Muscle of leg (tissue), 16 donors: Measurements from ENCODE around the gene ACAD9. TPM values are rescaled to one million over a fixed set of nuclear protein-coding genes. Genes with fewer than 3 reads are reported as not detected.
"Not testable (repeated sequence)": the region's sequence is repeated elsewhere in the genome, so short reads cannot be mapped to it uniquely, and the experiment has no call there.

ENCODE experiments used
- DNase-seq: peaks from one replicate; pipeline ENCODE4 v3.0.0; 2013
- H3K27ac ChIP-seq: one replicate; pipeline ENCODE4 v1.5.1; 2013; ENCODE audit warnings: mild to moderate bottlenecking, low read length, control low read depth
- H3K27me3 ChIP-seq: one replicate; pipeline ENCODE4 v1.6.1; 2013; ENCODE audit warnings: low read length; ENCODE audit not compliant: control insufficient read depth, insufficient read depth
- H3K36me3 ChIP-seq: one replicate; pipeline ENCODE4 v1.6.1; 2013; ENCODE audit warnings: low read length; ENCODE audit not compliant: control insufficient read depth, insufficient read depth
- H3K4me1 ChIP-seq: one replicate; pipeline ENCODE4 v1.6.1; 2013; ENCODE audit warnings: low read length; ENCODE audit not compliant: control insufficient read depth, insufficient read depth
- H3K4me3 ChIP-seq: one replicate; pipeline ENCODE4 v1.5.1; 2013; ENCODE audit warnings: low read length, control low read depth
- H3K9me3 ChIP-seq: replicated peaks from 2 replicates; pipeline ENCODE4 v1.6.1; 2013; ENCODE audit warnings: low read depth, low read length; ENCODE audit not compliant: control insufficient read depth
- WGBS: methylation state at CpG from one replicate; pipeline ENCODE4 v1.1.5; 2013; ENCODE audit warnings: missing lambda C conversion rate; ENCODE audit not compliant: insufficient coverage; 5-methylcytosine and 5-hydroxymethylcytosine counted together
- long read RNA-seq, 11 donors: transcript quantifications; one replicate each; lab custom pipeline, GENCODE V29; 2026
- polyA plus RNA-seq, 8 donors: library from polyadenylated mRNA; unstranded; fragments of 120-200 nt; gene quantifications; one replicate each; pipeline versions ENCODE4 v1.2.1 to v1.2.3, GENCODE V29; 2013; ENCODE audit warnings: inconsistent platforms in 1 of 8, low replicate concordance in 1 of 8; ENCODE audit not compliant: insufficient read length in 8 of 8, insufficient read depth in 1 of 8
- total RNA-seq: library from RNA; stranded (reverse); fragments of 120-200 nt; gene quantifications from one replicate; pipeline ENCODE4 v1.2.4, GENCODE V29; 2013

The ACAD9 gene
- total RNA-seq: 25.6 TPM
- 10 to 100 TPM; 22.7 to 30.4 (median 25.7) TPM for polyA plus RNA-seq
- long read RNA-seq, donor 1, partial matches to known transcripts: 0 of 3 reads
- long read RNA-seq, donor 1, other reads (novel, unspliced or antisense): 0 of 3 reads
- long read RNA-seq, donor 2, partial matches to known transcripts: 0 of 2 reads
- long read RNA-seq, donor 2, other reads (novel, unspliced or antisense): 0 of 2 reads
- long read RNA-seq, donor 3, transcript ACAD9-201 (18 exons, 2,454 nt): major isoform, 6 of 6 reads
- long read RNA-seq, donor 3, partial matches to known transcripts: 0 of 6 reads
- long read RNA-seq, donor 3, other reads (novel, unspliced or antisense): 0 of 6 reads
- long read RNA-seq, donor 4, partial matches to known transcripts: 0 of 1 reads
- long read RNA-seq, donor 4, other reads (novel, unspliced or antisense): 0 of 1 reads
- long read RNA-seq, donor 5, transcript ACAD9-201 (18 exons, 2,454 nt): major isoform, 5 of 6 reads
- long read RNA-seq, donor 5, partial matches to known transcripts: 0 of 6 reads
- long read RNA-seq, donor 5, other reads (novel, unspliced or antisense): 0 of 6 reads
- long read RNA-seq, donor 6, partial matches to known transcripts: 0 of 3 reads
- long read RNA-seq, donor 6, other reads (novel, unspliced or antisense): 0 of 3 reads
- long read RNA-seq, donor 7, transcript ACAD9-201 (18 exons, 2,454 nt): major isoform, 5 of 12 reads
- long read RNA-seq, donor 7, partial matches to known transcripts: 6 of 12 reads
- long read RNA-seq, donor 7, other reads (novel, unspliced or antisense): 0 of 12 reads
- long read RNA-seq, donor 8, partial matches to known transcripts: 0 of 2 reads
- long read RNA-seq, donor 8, other reads (novel, unspliced or antisense): 0 of 2 reads
- long read RNA-seq, donor 9, partial matches to known transcripts: 0 of 1 reads
- long read RNA-seq, donor 9, other reads (novel, unspliced or antisense): 0 of 1 reads
- long read RNA-seq, donor 10, partial matches to known transcripts: 7 of 11 reads
- long read RNA-seq, donor 10, other reads (novel, unspliced or antisense): 0 of 11 reads
- long read RNA-seq, donor 11, partial matches to known transcripts: 0 of 2 reads
- long read RNA-seq, donor 11, other reads (novel, unspliced or antisense): 0 of 2 reads

DNA sequence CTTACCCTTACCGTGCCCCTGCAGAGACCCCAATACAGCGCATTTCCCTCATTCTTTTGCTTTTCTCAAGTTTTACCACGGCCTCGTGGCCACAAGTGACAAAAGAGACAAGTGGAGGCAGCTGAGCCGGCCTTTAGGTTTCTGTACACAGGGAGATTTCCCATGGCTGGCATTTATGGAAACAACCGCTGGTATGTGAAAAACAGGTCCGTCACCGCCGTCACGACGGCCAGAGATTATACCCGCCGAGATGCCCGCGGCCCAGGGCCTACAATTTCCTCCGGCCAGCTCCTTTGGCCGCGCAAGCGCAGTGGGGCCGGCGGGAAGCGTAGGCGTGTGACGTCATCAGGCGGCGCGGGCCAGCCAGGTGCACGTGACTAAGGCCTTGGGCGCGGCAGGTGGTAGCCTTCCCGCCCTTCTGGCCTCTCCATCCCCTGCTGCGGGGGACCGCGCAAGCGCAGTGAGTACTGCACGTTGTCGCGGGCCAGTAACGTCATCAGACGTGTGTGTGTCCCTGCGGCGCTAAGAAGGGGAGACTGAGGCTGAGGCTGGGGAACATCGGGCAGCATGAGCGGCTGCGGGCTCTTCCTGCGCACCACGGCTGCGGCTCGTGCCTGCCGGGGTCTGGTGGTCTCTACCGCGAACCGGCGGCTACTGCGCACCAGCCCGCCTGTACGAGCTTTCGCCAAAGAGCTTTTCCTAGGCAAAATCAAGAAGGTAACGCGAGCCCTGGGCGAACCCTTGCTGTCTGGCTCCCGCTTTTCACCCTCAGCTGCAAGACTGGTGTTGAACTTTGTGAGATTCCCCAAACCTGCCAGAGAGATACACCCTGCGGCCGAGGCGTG, at the start of gene ACAD9:
TSS of gene ACAD9 (plus strand) at position 496 of the 845 bp plus-strand sequence. CDS start at position 568, 72 bp downstream.
- DNase-seq: peak; percentile 99
- WGBS: under 1% methylated on average over 65 of the region's 65 CpGs

DNA sequence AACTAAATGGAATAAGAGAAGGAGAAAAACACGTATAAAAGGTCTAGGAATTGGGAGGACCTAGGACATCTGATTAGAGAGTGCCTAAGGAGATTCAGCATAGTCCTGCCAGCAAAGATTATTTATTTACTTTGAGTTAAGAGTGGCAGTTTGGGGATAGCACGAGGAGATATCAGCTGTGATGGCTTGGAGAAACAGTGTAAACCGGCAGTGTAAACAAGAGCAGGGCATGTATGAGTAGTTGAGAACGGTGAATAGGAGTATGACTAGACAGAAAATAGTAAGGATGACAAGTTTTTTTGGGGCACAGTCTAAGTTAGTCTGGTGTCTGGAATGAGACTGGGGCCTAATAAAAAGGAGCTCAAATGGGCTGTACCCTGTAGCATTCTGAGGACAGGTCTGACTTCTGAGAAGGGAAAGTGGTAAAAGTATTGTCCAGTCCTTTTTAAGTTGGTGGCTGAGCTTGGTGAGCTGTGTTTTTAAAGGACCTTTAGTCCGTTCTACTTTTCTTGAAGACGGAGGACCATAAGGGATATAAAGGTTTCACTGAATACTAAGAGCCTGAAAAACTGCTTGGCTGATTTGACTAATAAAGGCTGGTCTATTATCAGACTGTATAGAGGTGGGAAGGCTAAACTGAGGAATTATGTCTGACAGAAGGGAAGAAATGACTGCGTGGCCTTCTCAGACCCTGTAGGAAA, 49.3 kb upstream of the ACAD9 start:
- H3K4me1 ChIP-seq, H3K4me3 ChIP-seq, H3K27me3 ChIP-seq, H3K36me3 ChIP-seq, DNase-seq, H3K27ac ChIP-seq, H3K9me3 ChIP-seq: not testable (repeated sequence)
- WGBS: 84% methylated on average over 5 of the region's 7 CpGs

More for the DNA sequence above, at the start of gene ACAD9:
- Histone ChIP-seq H3K27me3 (no peaks in the 10 kb centered on the region), H3K9me3 (no peaks in the 10 kb centered on the region), H3K4me3 (peak within 1 kb of the TSS; percentile 83), H3K4me1 (peaks cover 34% of the 10 kb centered on the region), H3K27ac (peak within 1 kb of the TSS; percentile 98), H3K36me3 (peaks cover 28% of the 10 kb centered on the region)

- not testable (repeated sequence) for H3K27me3 ChIP-seq, DNase-seq, H3K4me1 ChIP-seq, H3K4me3 ChIP-seq, H3K9me3 ChIP-seq, H3K36me3 ChIP-seq, H3K27ac ChIP-seq
- WGBS: 59% methylated on average over 5 of the region's 5 CpGs
Measured at GRCh38 chr3:128830762-128831161, 48.7 kb upstream of the ACAD9 start.

GRCh38 chr3:128832979-128833378, 46.4 kb upstream of the ACAD9 start:
- not testable (repeated sequence) for H3K9me3 ChIP-seq, H3K4me3 ChIP-seq, DNase-seq, H3K27me3 ChIP-seq, H3K36me3 ChIP-seq, H3K27ac ChIP-seq, H3K4me1 ChIP-seq
- WGBS: 66% methylated on average over 5 of the region's 5 CpGs

- Histone ChIP-seq H3K9me3 (no peaks in the 10 kb centered on the region), H3K27me3 (no peaks in the 10 kb centered on the region), H3K4me3 (no peak overlapping the region), H3K4me1 (no peaks in the 10 kb centered on the region), H3K36me3 (no peaks in the 10 kb centered on the region), H3K27ac (no peak overlapping the region)
- DNase-seq: no peak
- WGBS: 80% methylated on average over 1 of the region's 4 CpGs
Measured at GRCh38 chr3:128835096-128835495, 44.3 kb upstream of the ACAD9 start.

GRCh38 chr3:128841926-128842920, 37.2 kb upstream of the ACAD9 start:
- Histone ChIP-seq H3K4me1 (peaks cover 20% of the 10 kb centered on the region), H3K27me3 (no peaks in the 10 kb centered on the region), H3K27ac (no peak overlapping the region), H3K36me3 (no peaks in the 10 kb centered on the region), H3K4me3 (no peak overlapping the region), H3K9me3 (no peaks in the 10 kb centered on the region)
- 73% methylated on average over 3 of the region's 10 CpGs for WGBS
- no peak for DNase-seq

GRCh38 chr3:128844502-128844901, 34.9 kb upstream of the ACAD9 start:
- Histone ChIP-seq H3K4me3 (no peak overlapping the region), H3K36me3 (no peaks in the 10 kb centered on the region), H3K9me3 (no peaks in the 10 kb centered on the region), H3K4me1 (peaks cover 43% of the 10 kb centered on the region), H3K27me3 (no peaks in the 10 kb centered on the region), H3K27ac (no peak overlapping the region)
- no peak for DNase-seq
- WGBS: 83% methylated on average over 6 of the region's 6 CpGs

DNA sequence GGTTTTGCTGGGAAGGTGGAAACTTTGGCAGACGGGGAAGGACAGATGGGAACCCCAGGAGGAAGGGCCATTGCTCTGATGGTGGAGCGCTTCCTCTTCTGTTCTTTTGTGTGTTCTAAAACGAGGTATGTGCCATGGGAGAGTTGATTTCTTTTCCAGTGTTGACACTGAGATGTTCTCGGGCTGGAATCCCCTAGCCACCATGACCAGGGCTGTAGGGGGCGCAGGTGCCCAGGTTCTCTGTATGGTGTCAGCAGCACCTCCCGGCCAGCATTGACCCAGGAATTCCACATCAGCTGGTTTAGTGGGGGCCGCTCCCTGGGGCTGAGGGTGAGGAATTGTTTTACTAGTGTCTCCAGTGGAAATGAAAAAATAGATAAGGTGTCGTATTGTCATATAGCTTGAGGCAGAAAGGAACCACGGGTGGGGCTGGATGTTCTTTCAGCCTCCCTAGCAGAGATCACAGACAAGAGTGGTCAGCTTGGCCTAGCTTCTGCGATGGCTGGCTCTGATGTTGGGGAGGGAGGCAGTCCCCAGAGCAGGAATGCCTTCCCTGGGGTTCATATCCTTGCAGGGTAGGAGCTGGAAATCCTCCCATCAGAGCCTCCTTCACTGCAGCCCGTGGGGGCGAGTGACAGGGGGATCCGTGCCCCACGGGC, 34.2 kb upstream of the ACAD9 start:
- Histone ChIP-seq H3K9me3 (no peaks in the 10 kb centered on the region), H3K36me3 (no peaks in the 10 kb centered on the region), H3K27ac (peak overlapping the region; percentile 13), H3K4me3 (peak overlapping the region; percentile 45), H3K4me1 (peaks cover 50% of the 10 kb centered on the region), H3K27me3 (no peaks in the 10 kb centered on the region)
- no peak for DNase-seq
- 21% methylated on average over 10 of the region's 14 CpGs for WGBS
